Sigmoid colon (tissue), 7 donors: ENCODE results near the gene S100A1. TPM values are rescaled to one million over a fixed set of nuclear protein-coding genes. Genes with fewer than 3 reads are reported as not detected.

Experiments
- DNase-seq: peaks from one replicate; pipeline ENCODE4 v3.0.0-alpha.2; 2019
- H3K27ac ChIP-seq, 4 donors: fragments of 200-600 bp; sonication (generic); one replicate each; pipeline ENCODE4 v1.5.1; 2016 to 2019; ENCODE audit warnings: mild to moderate bottlenecking in 1 of 4
- H3K27me3 ChIP-seq, 3 donors: fragments of 200-600 bp; sonication (generic); one replicate each; pipeline ENCODE4 v1.5.1; 2019; ENCODE audit warnings: mild to moderate bottlenecking in 1 of 3
- H3K36me3 ChIP-seq, 4 donors: fragments of 200-600 bp; sonication (generic); one replicate each; pipeline ENCODE4 v1.5.1; 2016 to 2019
- H3K4me1 ChIP-seq, 4 donors: fragments of 200-600 bp; sonication (generic); one replicate each; pipeline ENCODE4 v1.5.1; 2017 to 2019
- H3K4me3 ChIP-seq, 4 donors: fragments of 200-600 bp; sonication (generic); one replicate each; pipeline ENCODE4 v1.5.1; 2017 to 2019; ENCODE audit warnings: mild to moderate bottlenecking in 2 of 4, moderate library complexity in 1 of 4
- H3K9me3 ChIP-seq, 4 donors: fragments of 200-600 bp in 3 of 4; sonication (generic) in 3 of 4; one replicate each; pipeline versions ENCODE4 v1.5.1 to v1.6.1; 2013 to 2019
- CTCF ChIP-seq, 4 experiments: fragments of 450-650 bp in 3 of 4; fragments of 200-600 bp in 1 of 4; IDR thresholded peaks; one replicate each; pipeline ENCODE4 v1.5.1; 2016 to 2019; ENCODE audit warnings: antibody characterized with exemption in 4 of 4, mild to moderate bottlenecking in 3 of 4, moderate library complexity in 2 of 4
- EP300 ChIP-seq, 4 donors: sonication (generic); formaldehyde crosslinking; IDR thresholded peaks; one replicate each; pipeline ENCODE4 v1.6.1; 2017; ENCODE audit warnings: antibody characterized with exemption in 4 of 4
- POLR2A ChIP-seq, 2 donors: fragments of 450-650 bp; IDR thresholded peaks; one replicate each; pipeline ENCODE4 v1.6.1; 2016; ENCODE audit warnings: antibody characterized with exemption in 2 of 2, mild to moderate bottlenecking in 2 of 2, moderate library complexity in 2 of 2
- POLR2AphosphoS5 ChIP-seq, 4 donors: sonication (generic); formaldehyde crosslinking; IDR thresholded peaks; one replicate each; pipeline ENCODE4 v1.6.1; 2017; ENCODE audit warnings: antibody characterized with exemption in 4 of 4
- WGBS, 2 donors: extraction: QIAGEN DNeasy Blood & Tissue Kit; methylation state at CpG; one replicate each; pipeline ENCODE4 v1.1.7; 2013; 5-methylcytosine and 5-hydroxymethylcytosine counted together
- intact Hi-C: fragments of 100-400 bp; cut with DNase I; formaldehyde crosslinking; loops from one replicate; pipeline ENCODE4 v1.15.1; 2023
- polyA plus RNA-seq, 3 donors: library from polyadenylated mRNA; stranded (reverse); fragments of 200-250 nt; gene quantifications; one replicate each; pipeline ENCODE4 v1.2.3, GENCODE V29; 2013
- total RNA-seq, 4 donors: library from RNA; depleted of rRNA; stranded (reverse); fragments of >200 nt; gene quantifications; one replicate each; pipeline ENCODE4 v1.1.0, GENCODE V29; 2016
- donor health status: healthy with polysubstance abuse.
- donor health status: Bipolar disorder and iron deficiency.
- donor health status: healthy.

The S100A1 gene
- total and polyA plus RNA-seq, 7 donors, result 2.3 to 22.2 (median 6.6) TPM

- intact Hi-C loops, result no loop called here
- WGBS, 2 donors, result 94 to 95% methylated on average over 2 of the region's 2 CpGs
- TF ChIP-seq POLR2A (IDR thresholded peaks at IDR 0.05) (no peak), EP300 (IDR thresholded peaks at IDR 0.05) (no peak), CTCF (IDR thresholded peaks at IDR 0.05) (no peak), POLR2AphosphoS5 (IDR thresholded peaks at IDR 0.05) (no peak)
- H3K9me3 ChIP-seq, result no peaks in the 10 kb centered on the region
- peaks cover 0 to 22% (median 7%) of the 10 kb centered on the region in 3 donors for H3K27me3 ChIP-seq
- peaks cover 0 to 32% (median 26%) of the 10 kb centered on the region in 4 donors for H3K4me1 ChIP-seq
- peaks cover 0 to 7% (median 5%) of the 10 kb centered on the region in 4 donors for H3K36me3 ChIP-seq
- H3K4me3 ChIP-seq, result no peak overlapping the region
- no peak for DNase-seq
- H3K27ac ChIP-seq, result no peak overlapping the region
Measured at GRCh38 chr1:153673511-153673910, 45.3 kb downstream of the S100A1 start.

GRCh38 chr1:153677718-153678518, 49.7 kb downstream of the S100A1 start:
- H3K9me3 ChIP-seq, result no peaks in the 10 kb centered on the region
- peak overlapping the region; percentile 22 to 76 (median 49) for H3K27ac ChIP-seq
- peak overlapping the region; percentile 37 to 57 (median 49) for H3K4me3 ChIP-seq
- DNase-seq, result no peak
- H3K4me1 ChIP-seq, result peaks cover 0 to 29% (median 26%) of the 10 kb centered on the region in 4 donors
- 3 to 5% methylated on average over 29 of the region's 29 CpGs for WGBS, 2 donors
- H3K27me3 ChIP-seq, result peaks cover 0 to 57% (median 30%) of the 10 kb centered on the region in 3 donors
- intact Hi-C loops, result loop anchor here (1.0 to 2.0 kb wide), 3 partner anchors 71 to 309 kb away; partner anchors contain the start of genes RAB13 and SLC27A3
- TF ChIP-seq EP300 (IDR thresholded peaks at IDR 0.05) (no peak), CTCF (IDR thresholded peaks at IDR 0.05) (peak; percentile 80 to 94 (median 83))
- no peaks in the 10 kb centered on the region for H3K36me3 ChIP-seq

GRCh38 chr1:153678519-153679336, 50.5 kb downstream of the S100A1 start, which contains the start of gene NPR1:
NPR1 (plus strand) TSS chr1:153678688; CDS start chr1:153679109, 421 bp downstream.
- peaks cover 0 to 29% (median 26%) of the 10 kb centered on the region in 4 donors for H3K4me1 ChIP-seq
- H3K27ac ChIP-seq, result peak within 1 kb of the TSS; percentile 22 to 76 (median 49)
- H3K9me3 ChIP-seq, result no peaks in the 10 kb centered on the region
- WGBS, 2 donors, result 1% methylated on average over 78 of the region's 78 CpGs
- DNase-seq, result peak; percentile 91
- peaks cover 0 to 57% (median 30%) of the 10 kb centered on the region in 3 donors for H3K27me3 ChIP-seq
- no peaks in the 10 kb centered on the region for H3K36me3 ChIP-seq
- intact Hi-C loops, result no loop called here
- peak within 1 kb of the TSS; percentile 37 to 57 (median 49) for H3K4me3 ChIP-seq
- TF ChIP-seq EP300 (IDR thresholded peaks at IDR 0.05), result no peak
- no peak for TF ChIP-seq POLR2A (IDR thresholded peaks at IDR 0.05)
- TF ChIP-seq POLR2AphosphoS5 (IDR thresholded peaks at IDR 0.05), result peak in 3 of 4 donors; percentile 26 to 43 (median 42)
- no peak for TF ChIP-seq CTCF (IDR thresholded peaks at IDR 0.05)

- intact Hi-C loops, result no loop called here
- DNase-seq, result no peak
- peak overlapping the region; percentile 37 to 57 (median 49) for H3K4me3 ChIP-seq
- H3K4me1 ChIP-seq, result peaks cover 0 to 29% (median 26%) of the 10 kb centered on the region in 4 donors
- H3K27ac ChIP-seq, result peak overlapping the region; percentile 8 to 76 (median 49)
- H3K36me3 ChIP-seq, result no peaks in the 10 kb centered on the region
- H3K27me3 ChIP-seq, result peaks cover 0 to 57% (median 30%) of the 10 kb centered on the region in 3 donors
- no peak for TF ChIP-seq POLR2A (IDR thresholded peaks at IDR 0.05)
- TF ChIP-seq POLR2AphosphoS5 (IDR thresholded peaks at IDR 0.05), result no peak
- TF ChIP-seq CTCF (IDR thresholded peaks at IDR 0.05), result no peak
- no peak for TF ChIP-seq EP300 (IDR thresholded peaks at IDR 0.05)
- no peaks in the 10 kb centered on the region for H3K9me3 ChIP-seq
- 2% methylated on average over 73 of the region's 73 CpGs for WGBS, 2 donors
Measured at GRCh38 chr1:153679337-153680119, 51.3 kb downstream of the S100A1 start.
